ENCODE measurements around the gene SECISBP2. TPM values are rescaled to one million over a fixed set of nuclear protein-coding genes. Genes with fewer than 3 reads are reported as not detected.

The SECISBP2 gene
- total and polyA plus RNA-seq, 2 experiments from 2014 or later: 30.6 to 43.8 TPM

- no peaks in the 10 kb centered on the region for H3K27me3 ChIP-seq
- H3K4me3 ChIP-seq: no peak overlapping the region
- no peaks in the 10 kb centered on the region for H3K9me3 ChIP-seq (ENCODE audit: low read depth)
- H3K4me1 ChIP-seq (ENCODE audit: insufficient read depth): no peaks in the 10 kb centered on the region
- 94% methylated on average over 21 of the region's 21 CpGs for WGBS (ENCODE audit: low lambda C conversion rate, missing lambda C conversion rate)
- H4K20me1 ChIP-seq (ENCODE audit: insufficient read depth, poor library complexity, severe bottlenecking): no peaks in the 10 kb centered on the region
- no peak overlapping the region for H3K4me2 ChIP-seq
- no peak overlapping the region for H2AFZ ChIP-seq
- H3K79me2 ChIP-seq: no peaks in the 10 kb centered on the region
- no peak for TF ChIP-seq EZH2 (IDR thresholded peaks at IDR 0.05; ENCODE audit: borderline replicate concordance)
- no peak for TF ChIP-seq EZH2phosphoT487 (IDR thresholded peaks at IDR 0.05; ENCODE audit: low read depth, severe bottlenecking, unreplicated experiment)
- no peak for TF ChIP-seq CTCF (IDR thresholded peaks at IDR 0.05; ENCODE audit: poor library complexity)
- no peaks in the 10 kb centered on the region for H3K9me2 ChIP-seq (replicated peaks; ENCODE audit: insufficient read depth)
- no peaks in the 10 kb centered on the region for H3K36me3 ChIP-seq (replicated peaks; ENCODE audit: insufficient read depth, low read depth)
- no peak overlapping the region for H3K27ac ChIP-seq
- no peak for DNase-seq (ENCODE audit: low spot score)
Measured at GRCh38 chr9:89378541-89378940, 60.2 kb downstream of the SECISBP2 start.

GRCh38 chr9:89379031-89379430, 60.7 kb downstream of the SECISBP2 start:
- Histone ChIP-seq H3K27ac (no peak overlapping the region), H3K36me3 (replicated peaks; ENCODE audit: insufficient read depth, low read depth) (no peaks in the 10 kb centered on the region)

GRCh38 chr9:89379508-89380115, 61.3 kb downstream of the SECISBP2 start:
- Histone ChIP-seq H3K4me3 (no peak overlapping the region), H3K9me2 (replicated peaks; ENCODE audit: insufficient read depth) (no peaks in the 10 kb centered on the region), H3K79me2 (no peaks in the 10 kb centered on the region), H3K4me1 (ENCODE audit: insufficient read depth) (no peaks in the 10 kb centered on the region), H2AFZ (no peak overlapping the region), H3K9me3 (ENCODE audit: low read depth) (no peaks in the 10 kb centered on the region), H3K36me3 (replicated peaks; ENCODE audit: insufficient read depth, low read depth) (no peaks in the 10 kb centered on the region), H3K27ac (no peak overlapping the region), H3K4me2 (no peak overlapping the region), H3K27me3 (no peaks in the 10 kb centered on the region), H4K20me1 (ENCODE audit: insufficient read depth, poor library complexity, severe bottlenecking) (no peaks in the 10 kb centered on the region)
- no peak for DNase-seq (ENCODE audit: low spot score)
- 87% methylated on average over 14 of the region's 14 CpGs for WGBS (ENCODE audit: low lambda C conversion rate, missing lambda C conversion rate)
- TF ChIP-seq EZH2phosphoT487 (IDR thresholded peaks at IDR 0.05; ENCODE audit: low read depth, severe bottlenecking, unreplicated experiment) (no peak), CTCF (IDR thresholded peaks at IDR 0.05; ENCODE audit: poor library complexity) (no peak), EZH2 (IDR thresholded peaks at IDR 0.05; ENCODE audit: borderline replicate concordance) (no peak)

More at GRCh38 chr9:89379031-89379430, 60.7 kb downstream of the SECISBP2 start:
- 95% methylated on average over 14 of the region's 14 CpGs for WGBS (ENCODE audit: low lambda C conversion rate, missing lambda C conversion rate)
- Histone ChIP-seq H3K27me3 (no peaks in the 10 kb centered on the region), H3K4me3 (no peak overlapping the region), H3K9me2 (replicated peaks; ENCODE audit: insufficient read depth) (no peaks in the 10 kb centered on the region), H3K9me3 (ENCODE audit: low read depth) (no peaks in the 10 kb centered on the region), H3K4me1 (ENCODE audit: insufficient read depth) (no peaks in the 10 kb centered on the region), H3K4me2 (no peak overlapping the region), H3K79me2 (no peaks in the 10 kb centered on the region), H2AFZ (no peak overlapping the region), H4K20me1 (ENCODE audit: insufficient read depth, poor library complexity, severe bottlenecking) (no peaks in the 10 kb centered on the region)
- DNase-seq (ENCODE audit: low spot score): no peak
- no peak for TF ChIP-seq EZH2phosphoT487 (IDR thresholded peaks at IDR 0.05; ENCODE audit: low read depth, severe bottlenecking, unreplicated experiment)
- no peak for TF ChIP-seq EZH2 (IDR thresholded peaks at IDR 0.05; ENCODE audit: borderline replicate concordance)
- TF ChIP-seq CTCF (IDR thresholded peaks at IDR 0.05; ENCODE audit: poor library complexity): no peak
